K562 treated with DMSO at 1 percent for 24 hours (cell line): Measurements from ENCODE around the gene ADPRHL1. TPM values are rescaled to one million over a fixed set of nuclear protein-coding genes. Genes with fewer than 3 reads are reported as not detected.

Source experiments
- total RNA-seq: library from RNA; unstranded; fragments of 300-600 nt; gene quantifications from 2 replicates; pipeline ENCODE4 v1.2.3, GENCODE V29; 2022; ENCODE audit warnings: low read depth; ENCODE audit not compliant: insufficient read depth

ADPRHL1 gene
- total RNA-seq: 1.1 and 1.4 TPM in 2 replicates

GRCh38 chr13:113452942-113453901 is at the start of gene ADPRHL1:
ADPRHL1 (minus strand) TSS chr13:113453488; CDS start chr13:113453437, 51 bp downstream.

GRCh38 chr13:113490496-113491417 is 37.5 kb upstream of the ADPRHL1 start, which contains the start of gene DCUN1D2:
DCUN1D2 (minus strand) TSS chr13:113490711; CDS start chr13:113490669, 42 bp downstream.

Other genes starting within 250 kb of the ADPRHL1 start
- gene PCID2, start 244.8 kb downstream of the ADPRHL1 start, total RNA-seq: 22.4 and 24.2 TPM in 2 replicates
- gene CUL4A, start 243.9 kb downstream of the ADPRHL1 start, total RNA-seq: 33.5 and 35.3 TPM in 2 replicates
- gene LAMP1, start 156.2 kb downstream of the ADPRHL1 start, total RNA-seq: 56.9 and 65.3 TPM in 2 replicates
- gene GRTP1, start 89.4 kb downstream of the ADPRHL1 start, total RNA-seq: 13.2 and 13.3 TPM in 2 replicates
- gene DCUN1D2, start 37.2 kb upstream of the ADPRHL1 start, total RNA-seq: 6.2 and 10.5 TPM in 2 replicates
- 63.4 and 64.7 TPM in 2 replicates for gene TFDP1, start 131.3 kb upstream of the ADPRHL1 start, total RNA-seq
- gene ATP4B, start 204.7 kb upstream of the ADPRHL1 start, total RNA-seq: not detected in 2 replicates
- 0.07 TPM in 1 of 2 replicates, not detected in the other for gene GRK1, start 213.7 kb upstream of the ADPRHL1 start, total RNA-seq